Dedifferentiated amniotic fluid mesenchymal stem cell (primary cell): ENCODE data around the gene TPH2.

Source experiments
- DNase-seq: peaks from one replicate; pipeline ENCODE4 v3.0.0-alpha.2; 2016; ENCODE audit errors: extremely low spot score

The TPH2 gene

DNA sequence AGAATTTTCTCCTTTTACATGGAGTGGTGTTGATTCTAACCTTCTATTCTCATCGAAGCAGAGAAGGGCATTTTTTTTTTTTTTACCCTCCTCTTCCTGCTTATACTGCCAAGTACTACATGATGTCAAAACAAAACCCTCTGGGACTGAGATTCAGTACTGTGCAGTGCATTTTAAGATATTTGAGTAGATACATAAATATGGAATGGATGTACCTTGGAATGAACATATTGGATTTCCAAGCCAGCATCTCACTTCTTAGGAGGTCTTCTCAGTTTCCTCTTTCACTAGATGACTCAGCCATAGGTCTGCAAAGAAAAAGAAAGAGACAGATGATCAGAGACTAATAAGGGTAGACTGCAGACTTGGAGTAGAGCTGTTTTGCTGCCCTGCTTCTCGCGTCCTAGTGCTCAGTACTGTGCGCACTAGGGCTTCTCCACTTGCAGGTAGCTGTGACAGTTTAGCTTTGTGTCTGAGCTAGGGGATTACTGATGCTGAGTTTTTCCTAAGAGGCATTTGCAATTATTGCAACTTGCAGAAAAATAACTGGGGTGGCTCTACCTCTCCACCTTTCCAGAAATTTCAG lies 20.4 kb downstream of the TPH2 start:
- DNase-seq = peak; percentile 15

DNA sequence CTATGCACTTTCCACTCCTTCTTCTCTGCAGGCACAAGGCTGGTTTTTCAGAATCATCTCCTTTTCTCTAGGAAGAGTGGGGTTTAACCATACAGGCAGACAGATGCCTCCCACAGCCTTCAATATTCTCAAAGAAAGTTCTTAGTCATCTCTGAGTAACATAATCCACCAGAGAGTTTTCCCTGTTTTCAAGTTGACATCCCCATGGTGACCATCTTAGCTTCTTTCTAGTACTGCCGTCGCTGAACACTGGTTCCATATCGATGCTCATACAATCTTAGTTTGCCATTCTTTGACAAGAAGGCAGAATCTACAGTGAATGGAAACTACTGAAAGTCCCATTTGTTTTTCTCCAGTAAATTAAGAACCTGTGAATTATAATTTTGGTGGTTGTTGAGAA lies 28.6 kb downstream of the TPH2 start:
- no peak for DNase-seq

DNA sequence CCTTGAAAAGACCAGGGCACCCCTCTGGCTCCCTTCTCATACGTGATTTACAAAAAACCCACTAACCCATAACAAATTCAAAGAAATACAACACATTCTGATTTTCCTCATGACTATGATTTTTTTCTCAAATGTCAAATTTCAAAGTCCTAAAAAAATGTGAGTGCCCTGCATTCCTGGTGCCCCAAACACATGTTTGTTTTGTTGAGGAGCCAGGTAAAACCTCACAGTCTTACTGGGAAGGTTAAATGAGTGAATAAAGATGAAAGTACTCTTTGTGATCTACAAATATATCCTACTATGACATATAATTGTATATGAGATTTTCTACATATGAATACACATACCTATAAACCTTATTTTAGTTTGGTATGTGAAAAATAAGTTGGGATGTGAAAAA lies 30.7 kb downstream of the TPH2 start:
- no peak for DNase-seq

GRCh38 chr12:71970031-71970430 lies 31.4 kb downstream of the TPH2 start:
- no peak for DNase-seq

- DNase-seq = no peak
These were observed 33.9 kb downstream of the TPH2 start for GRCh38 chr12:71972441-71973074.

- DNase-seq = no peak
These were observed 35.0 kb downstream of the TPH2 start for GRCh38 chr12:71973687-71974086.

GRCh38 chr12:71980538-71980937 lies 41.9 kb downstream of the TPH2 start:
- DNase-seq = no peak

- DNase-seq = no peak
These were observed 42.5 kb downstream of the TPH2 start for GRCh38 chr12:71981149-71981548.

DNA sequence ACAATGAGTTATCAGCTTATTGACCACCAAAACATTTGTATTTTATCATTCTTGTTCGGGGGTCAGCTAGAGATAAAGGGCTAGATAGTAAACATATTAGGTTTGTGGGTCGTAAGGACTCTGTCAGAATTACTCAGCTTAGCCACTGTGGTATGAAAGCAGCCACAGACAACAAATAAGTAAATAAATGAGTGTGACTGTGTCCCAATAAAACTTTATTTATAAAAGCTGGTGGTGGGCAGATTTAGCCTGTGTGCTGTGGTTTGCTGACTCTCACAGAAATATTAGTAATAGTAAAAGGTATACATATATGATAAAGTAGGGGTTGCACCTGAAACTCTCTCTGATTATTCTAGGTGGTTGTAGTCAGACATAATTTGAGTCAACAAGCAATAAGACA lies 56.1 kb downstream of the TPH2 start:
- DNase-seq = no peak

DNA sequence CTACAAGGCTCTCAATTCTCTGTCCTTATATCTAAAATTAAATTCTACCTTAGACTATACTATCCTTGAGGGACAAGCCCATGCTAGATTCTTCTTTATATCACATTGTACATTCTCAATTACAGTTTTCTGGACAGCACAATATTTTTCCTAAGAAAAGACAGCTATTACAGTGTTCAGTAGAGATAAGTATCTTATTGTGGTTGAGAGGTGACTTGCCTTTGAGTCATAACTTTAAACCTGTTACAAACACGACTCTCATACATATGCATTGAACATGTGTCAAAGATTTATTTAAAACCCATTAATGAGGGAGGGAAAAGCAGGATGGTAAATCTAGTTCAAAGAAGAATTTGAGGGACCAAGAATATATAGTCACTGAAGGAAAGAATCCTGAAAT lies 61.1 kb downstream of the TPH2 start:
- no peak for DNase-seq

DNA sequence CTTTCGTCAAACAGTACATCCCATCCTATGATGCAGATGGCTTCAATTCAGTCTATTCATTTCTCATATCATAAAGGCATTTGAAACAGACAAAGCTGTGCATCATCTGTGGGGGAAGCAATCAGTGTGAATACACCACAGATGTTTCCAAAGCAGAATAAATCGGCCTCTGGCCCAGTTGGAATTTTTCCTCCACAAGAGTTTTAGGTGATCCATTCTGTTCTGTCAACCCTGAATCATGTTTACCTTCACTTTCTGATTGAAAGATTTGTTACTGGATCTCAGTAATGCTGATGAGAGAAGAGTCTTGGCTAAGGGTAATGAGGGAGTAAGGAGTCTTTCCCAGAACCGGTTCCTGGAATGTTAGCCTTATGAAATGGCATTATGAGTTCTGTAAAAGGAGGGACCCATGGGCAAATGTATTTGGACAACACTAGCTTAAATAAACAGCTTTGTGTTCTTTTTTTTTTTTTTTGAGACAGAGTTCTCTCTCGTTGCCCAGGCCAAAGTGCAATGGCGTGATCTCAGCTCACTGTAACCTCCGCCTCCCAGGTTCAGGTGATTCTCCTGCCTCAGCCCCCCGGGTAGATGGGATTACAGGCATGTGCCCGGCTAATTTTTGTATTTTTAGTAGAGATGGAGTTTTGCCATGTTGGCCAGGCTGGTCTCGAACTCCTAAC lies 62.5 kb downstream of the TPH2 start:
- DNase-seq = no peak

DNA sequence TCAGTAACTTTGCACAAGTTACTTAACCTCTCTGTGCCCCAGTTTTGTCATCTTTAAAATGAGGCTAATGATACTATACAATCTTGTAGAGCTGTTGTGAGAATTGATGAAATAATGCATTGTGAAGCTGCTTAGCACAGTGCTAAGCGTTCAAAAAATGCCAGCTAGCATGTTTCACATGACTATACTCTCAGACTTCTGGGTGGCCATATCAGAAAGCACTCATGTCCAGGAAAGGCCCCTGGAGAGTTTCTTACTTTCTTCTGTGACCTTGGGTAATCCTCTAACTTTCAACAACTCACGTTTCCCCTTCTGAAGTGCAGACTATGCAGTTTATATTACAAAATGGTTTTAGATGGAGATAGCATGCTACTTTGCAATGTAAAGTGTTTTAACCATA lies 68.1 kb downstream of the TPH2 start:
- no peak for DNase-seq

- DNase-seq = no peak
These were observed 71.7 kb downstream of the TPH2 start for GRCh38 chr12:72010356-72010755.

GRCh38 chr12:72011374-72011773 lies 72.7 kb downstream of the TPH2 start:
- no peak for DNase-seq

GRCh38 chr12:72012874-72013273 lies 74.2 kb downstream of the TPH2 start:
- no peak for DNase-seq

- DNase-seq = no peak
These were observed 77.2 kb downstream of the TPH2 start for GRCh38 chr12:72015895-72016294.

- peak; percentile 51 for DNase-seq
These were observed 78.5 kb downstream of the TPH2 start for GRCh38 chr12:72017054-72017651.

- DNase-seq = no peak
These were observed 79.4 kb downstream of the TPH2 start for GRCh38 chr12:72018036-72018435.

DNA sequence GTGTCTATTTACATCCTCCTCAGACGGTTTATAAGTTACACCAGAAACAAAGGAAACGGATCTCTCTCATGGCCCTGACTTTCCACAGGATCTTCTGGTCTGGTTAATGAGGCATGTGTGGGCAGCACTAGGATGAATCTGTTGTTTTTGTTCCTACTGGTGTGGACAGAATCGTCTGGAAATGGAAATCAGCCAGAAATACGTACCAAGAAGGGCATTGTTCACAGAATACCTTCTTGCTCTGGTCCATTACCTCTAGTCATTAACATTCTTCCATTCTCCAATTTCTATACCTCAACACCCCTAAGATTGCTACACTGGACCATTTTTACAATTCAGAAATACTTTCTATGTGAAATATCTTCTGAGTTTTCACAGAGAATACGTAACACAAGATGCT lies 86.0 kb downstream of the TPH2 start:
- DNase-seq = no peak

- DNase-seq = no peak
These were observed 86.9 kb downstream of the TPH2 start for GRCh38 chr12:72025524-72025923.

GRCh38 chr12:72028966-72029365 lies 90.3 kb downstream of the TPH2 start:
- DNase-seq = no peak

DNA sequence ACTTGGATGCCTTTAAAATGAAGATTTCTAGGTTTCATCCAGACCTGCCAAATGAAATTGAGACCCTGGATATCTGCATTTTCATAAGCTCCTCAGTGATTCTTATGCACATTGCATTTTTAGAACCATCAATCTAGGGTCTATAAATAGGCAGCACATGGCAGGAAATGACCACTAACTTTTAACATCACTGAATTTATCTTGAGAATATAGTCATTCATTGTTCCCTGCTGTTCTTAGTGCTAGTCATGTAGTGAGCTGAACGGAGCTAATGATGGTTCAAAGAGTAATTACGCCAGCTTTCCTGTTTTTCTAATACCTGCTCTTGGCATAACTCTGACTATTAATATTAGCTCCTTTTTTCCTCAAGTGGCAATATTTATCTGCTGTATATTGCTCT lies 91.6 kb downstream of the TPH2 start:
- DNase-seq = no peak

- no peak for DNase-seq
These were observed 92.4 kb downstream of the TPH2 start for GRCh38 chr12:72031066-72031465.
